HG03159 (cell line): ENCODE results near the gene PAK1.
A peak's percentile ranks its signal among the peaks of the same experiment; 100 is the strongest.
"Not testable (repeated sequence)": the region's sequence is repeated elsewhere in the genome, so short reads cannot be mapped to it uniquely, and the experiment has no call there.

Experiments
- ATAC-seq: cut with Tn5 transposase; IDR thresholded peaks from one replicate; pipeline ENCODE4 v1.9.1; 2021; ENCODE audit warnings: mild to moderate bottlenecking, moderate library complexity; ENCODE audit not compliant: unreplicated experiment

PAK1 gene

DNA sequence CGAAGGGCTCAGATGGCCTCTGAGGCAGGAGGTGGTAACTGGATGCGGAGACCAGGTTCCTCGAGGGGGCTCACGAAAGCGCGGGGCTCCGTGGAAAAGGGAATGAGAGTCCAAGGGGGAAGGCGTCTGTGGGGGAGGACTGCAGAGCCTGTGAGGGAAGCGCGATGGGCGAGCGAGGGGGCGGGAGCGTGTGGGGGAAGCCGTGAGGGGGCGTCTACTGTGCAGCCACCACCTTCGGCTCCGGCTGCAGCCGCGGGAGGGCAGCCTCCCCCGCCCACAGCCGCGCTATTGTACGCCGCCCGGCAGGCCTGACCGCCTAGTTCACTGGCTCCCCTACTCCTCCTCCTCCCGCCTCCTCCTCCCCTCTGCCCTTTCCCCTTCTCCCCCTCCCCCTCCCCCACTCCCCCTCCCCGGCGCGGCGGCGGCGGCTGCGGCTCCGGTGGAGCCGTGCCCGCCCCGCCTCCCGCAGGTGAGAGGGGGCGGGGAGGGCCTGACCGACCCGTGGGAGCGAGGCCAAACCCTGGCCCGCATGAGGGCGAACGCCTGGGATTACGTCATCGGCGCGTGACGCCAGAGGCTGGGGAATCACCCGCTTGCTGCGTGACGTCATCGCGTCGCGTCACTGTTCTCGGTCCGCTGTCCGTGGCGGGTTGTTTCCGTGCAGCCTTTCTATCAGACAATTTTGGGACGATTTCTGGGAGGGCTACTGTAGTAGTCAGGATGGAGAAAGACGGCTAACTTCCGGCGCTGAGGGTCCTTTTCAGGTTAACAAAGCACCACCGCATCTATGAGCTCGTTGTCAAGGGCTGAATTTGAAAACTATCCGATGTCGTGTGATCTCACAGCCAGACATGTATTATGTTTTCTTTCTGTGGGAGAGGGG is at the start of gene PAK1:
Gene PAK1 (minus strand): TSS at position 294 of the 883 bp plus-strand sequence. CDS start 81,574 bp downstream, outside the sequence.
- peak; percentile 68 for ATAC-seq

DNA sequence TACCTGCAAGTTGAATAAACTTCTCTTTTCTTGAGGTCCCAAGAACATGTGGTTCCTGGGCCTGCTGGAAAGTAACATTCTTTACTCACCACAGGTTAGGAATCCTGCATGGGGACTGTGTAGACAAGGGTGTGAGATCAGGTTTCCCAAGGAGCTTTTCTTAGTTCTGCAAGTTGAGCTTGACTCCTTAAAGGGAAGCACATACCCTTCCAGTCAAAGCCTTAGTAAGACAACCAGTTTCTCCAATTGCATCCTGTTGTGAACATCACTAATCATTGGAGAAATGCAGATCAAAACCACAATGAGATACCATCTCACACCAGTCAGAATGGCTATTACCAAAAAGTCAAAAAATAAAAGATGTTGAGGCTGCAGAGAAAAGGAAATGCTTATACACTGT is 48.3 kb upstream of the PAK1 start:
- no peak for ATAC-seq

DNA sequence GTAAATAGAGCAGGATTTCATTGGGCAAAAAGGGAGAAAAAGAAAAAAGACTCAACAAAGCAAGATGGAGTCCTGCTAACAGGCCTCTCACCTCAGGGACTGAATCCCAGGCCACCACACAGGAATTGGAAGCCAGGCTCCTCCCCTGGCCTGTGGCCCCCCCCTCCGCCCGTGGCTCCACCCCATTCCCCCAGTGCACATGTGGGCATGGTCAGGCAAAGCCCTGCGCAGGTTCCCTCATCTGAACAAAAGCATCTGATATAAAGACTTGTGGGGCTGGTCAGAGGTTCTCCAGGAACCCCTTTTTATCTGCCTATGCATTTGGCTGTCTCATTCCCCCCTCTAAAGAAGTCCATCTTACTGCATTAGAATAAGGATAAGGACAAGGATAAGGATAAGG is 46.0 kb upstream of the PAK1 start:
- ATAC-seq = no peak

DNA sequence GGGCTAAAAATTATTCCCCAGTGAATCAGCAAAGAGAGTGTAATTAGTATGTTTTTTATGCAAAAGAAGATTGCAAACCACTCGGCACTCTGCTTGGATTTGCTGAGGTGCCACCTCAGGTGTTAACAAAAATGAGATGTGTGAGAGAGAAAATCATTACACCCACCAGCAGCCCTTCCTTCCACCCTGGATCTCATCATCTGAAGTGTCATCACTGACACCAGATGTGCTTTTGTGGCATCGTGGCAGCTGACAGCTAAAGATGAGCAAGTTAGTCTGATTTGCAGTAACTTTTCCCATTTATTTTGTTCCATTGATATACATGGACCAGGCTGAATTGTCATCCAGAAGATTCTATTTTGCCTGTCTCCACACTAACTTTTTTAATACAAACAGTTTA is 44.6 kb upstream of the PAK1 start:
- no peak for ATAC-seq

DNA sequence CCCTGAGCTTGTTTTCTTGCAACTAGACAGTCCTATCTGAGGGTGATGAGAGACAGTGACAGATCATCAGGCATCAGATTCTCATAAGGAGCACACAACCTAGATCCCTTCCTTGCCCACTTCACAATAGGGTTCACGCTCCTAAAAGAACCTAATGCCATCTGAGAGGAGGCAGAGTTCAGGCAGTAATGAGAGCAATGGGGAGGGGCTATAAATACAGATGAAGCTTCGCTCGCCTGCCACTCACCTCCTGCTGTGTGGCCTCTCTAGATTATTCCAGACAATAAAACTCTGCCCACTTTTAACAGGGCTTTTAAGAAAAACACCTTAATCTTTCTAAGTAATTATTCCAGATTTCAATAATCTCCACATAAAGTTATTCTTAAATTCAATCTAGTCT is 43.9 kb upstream of the PAK1 start:
- ATAC-seq = no peak

DNA sequence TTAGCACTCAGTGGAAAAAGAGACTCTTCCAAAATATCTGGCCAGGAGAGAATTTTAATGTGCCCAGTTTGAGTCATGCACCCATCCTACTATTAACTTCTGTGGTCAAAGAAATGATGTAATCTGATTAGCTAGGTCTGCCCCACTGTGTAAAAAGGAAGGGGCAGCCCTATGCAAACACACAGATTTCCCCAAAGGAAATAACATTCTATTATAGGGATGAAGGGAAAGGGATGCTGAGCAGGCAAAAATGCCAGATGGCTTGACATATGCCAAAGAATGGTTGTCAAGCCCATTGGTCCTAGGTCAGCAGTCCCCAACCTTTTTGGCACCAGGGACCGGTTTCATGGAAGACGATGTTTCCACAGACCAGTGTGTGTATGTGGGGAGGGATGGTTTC is 43.3 kb upstream of the PAK1 start:
- no peak for ATAC-seq

DNA sequence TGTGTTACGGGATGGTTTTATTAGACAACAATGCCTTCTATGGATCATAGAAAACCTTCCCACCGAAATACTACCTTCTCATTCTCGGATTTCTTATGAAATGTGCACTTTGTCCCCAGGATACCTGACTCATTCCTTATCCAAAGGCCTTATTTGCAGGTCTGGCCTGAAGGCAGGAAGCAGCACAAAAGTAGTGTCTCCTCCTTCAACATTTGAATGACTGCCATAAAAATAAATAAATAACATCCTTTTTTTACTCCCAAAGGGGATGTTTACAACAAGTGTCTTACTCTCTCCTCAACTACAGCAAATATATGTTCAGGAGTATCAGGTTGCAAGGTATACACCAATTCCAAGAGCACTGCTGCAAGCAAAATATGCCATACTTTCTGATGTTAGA is 41.6 kb upstream of the PAK1 start:
- ATAC-seq = no peak

DNA sequence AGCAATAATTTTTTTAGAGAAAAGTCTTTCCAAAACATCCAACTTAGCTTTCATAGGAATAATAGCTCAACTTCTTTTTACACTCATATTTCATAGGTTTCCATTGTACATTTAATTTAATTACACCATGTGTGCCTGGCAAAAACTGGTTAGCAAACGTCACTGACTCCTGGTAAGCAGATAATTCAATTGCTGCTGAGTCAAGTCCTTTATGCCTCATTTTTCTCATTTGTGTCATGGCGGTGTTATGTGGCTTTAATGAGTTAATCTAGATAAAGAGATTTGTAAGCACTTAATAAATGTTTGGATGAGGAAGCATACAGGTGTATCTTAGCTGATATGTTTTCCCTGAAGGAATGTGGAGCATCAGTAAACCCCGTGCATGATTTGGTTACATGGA is 41.2 kb upstream of the PAK1 start:
- no peak for ATAC-seq

DNA sequence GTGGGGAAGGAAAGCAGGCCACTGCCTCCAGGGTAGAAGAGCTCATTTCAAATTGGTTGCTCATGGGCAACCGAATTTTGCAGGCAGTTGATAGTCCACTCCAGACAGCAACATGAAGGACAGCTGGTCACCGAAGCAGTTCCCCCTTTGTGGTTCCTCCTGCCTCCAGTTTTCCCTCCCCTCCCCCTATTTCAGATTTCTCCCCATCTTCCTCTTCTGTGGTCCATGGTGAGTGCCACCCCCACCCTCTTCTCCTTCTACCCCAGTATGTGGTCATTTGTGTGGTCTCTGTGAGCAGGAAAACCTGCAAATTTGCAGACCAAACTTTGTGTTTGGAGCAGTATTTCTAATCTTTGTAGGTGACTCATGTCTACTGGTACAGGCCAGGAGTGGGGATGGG is 38.2 kb upstream of the PAK1 start:
- ATAC-seq = no peak

DNA sequence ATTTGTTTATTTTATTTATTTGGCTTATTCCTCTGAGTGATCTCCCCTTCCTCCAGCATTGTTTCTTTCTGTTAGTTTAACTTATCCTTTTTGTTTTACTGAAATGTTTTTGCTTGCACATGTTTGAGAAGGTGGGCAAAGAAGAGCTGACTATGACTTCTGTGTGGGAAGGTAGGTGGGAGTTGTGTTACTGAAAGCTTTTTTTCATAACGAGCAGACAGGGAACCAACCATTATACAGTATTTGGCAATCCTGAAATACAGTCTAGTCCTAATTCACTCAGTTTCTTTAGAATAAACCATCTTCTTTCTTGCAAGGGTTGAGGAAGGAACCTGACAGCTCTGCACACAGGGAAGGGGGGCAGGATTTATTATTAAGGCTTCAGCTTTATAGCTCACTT is 37.0 kb upstream of the PAK1 start:
- no peak for ATAC-seq

DNA sequence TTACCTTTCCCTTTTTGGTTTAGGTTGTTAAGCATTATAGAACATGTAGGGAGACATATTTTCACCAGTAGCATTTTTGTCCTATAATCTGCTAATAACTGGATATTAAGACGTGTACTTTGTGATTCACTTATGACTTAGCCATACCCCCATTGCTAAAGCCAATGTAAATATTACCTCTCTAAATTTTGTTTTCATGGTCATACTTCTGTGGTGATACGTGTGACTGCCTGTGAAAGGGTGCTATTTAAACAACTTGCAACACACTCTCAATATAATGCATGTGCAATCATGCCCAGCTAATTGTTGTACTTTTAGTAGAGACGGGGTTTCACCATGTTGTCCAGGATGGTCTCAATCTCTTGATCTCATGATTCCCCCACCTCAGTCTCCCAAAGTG is 36.2 kb upstream of the PAK1 start:
- no peak for ATAC-seq

DNA sequence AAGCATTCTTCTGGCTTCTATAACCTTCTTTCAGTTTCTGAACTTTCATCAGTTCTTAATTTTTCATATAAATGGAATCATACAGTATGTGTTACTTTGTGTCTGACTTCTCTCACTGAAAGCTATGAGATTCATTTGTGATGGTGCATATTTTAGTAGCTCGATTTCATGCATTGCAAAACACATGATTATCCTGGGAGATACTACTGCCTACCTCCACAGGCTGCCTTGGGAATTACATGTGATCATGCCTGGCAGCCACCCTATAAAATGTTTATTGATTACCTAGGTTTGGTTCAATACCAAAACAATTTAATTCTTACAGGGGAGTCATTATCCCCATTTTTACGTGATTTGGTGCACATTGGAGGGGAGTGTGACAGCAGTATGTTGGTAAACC is 34.1 kb upstream of the PAK1 start:
- ATAC-seq = no peak

DNA sequence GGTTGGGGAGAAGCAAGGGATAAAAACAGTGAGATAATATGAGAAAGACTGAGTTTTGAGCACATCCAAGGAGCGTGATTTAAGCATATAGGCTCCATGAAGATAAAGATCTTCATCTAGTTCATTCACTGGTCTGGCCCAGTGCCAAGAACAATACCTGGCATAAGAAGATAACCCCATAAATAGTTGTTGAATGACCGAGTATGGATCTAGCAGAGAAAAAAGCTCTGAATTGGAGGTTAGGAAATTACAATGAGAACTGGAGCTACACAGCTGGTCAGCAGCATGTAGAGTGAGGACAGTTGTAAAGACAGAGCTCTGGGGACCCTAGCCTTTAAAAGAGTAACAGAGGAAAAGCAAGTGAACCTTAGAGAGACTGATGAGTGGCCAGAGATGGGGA is 33.0 kb upstream of the PAK1 start:
- no peak for ATAC-seq

DNA sequence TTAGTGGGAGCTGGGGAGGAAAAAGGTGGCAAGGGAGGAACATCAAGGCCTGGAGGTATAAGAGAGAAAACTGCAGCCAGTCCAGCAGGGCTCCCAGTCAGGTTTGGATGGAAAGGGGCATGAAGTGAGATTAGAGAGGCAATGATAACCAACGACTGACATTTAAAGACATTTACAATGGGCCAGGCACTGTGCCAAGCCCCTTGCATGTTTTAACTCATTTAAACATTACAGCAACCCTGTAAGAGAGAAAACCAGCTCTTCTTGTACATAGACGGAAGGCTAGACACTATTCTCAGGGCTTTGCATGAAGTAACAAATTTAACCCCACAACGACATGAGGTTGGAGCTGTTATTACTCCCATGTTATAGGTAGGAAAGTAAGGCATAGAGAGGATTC is 32.1 kb upstream of the PAK1 start:
- no peak for ATAC-seq

DNA sequence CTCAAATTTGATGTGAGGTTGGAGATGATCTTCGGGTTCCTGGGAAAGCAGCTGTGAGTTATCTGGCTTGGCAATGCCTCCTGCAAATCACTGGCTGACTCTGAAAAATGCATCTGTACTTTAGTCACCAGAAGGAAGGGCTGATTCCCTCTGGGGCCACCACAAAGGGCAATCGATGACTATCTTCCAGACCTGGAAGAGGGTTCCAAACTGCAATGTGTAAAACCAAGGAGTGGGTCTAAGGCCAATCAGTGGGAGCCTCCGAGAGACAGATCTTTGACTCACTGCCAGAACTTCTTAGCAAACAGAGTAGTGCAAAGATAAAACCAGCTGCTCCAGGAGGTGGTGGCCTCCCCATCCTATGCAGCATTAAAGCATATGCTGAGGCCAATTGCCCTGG is 29.1 kb upstream of the PAK1 start:
- no peak for ATAC-seq

DNA sequence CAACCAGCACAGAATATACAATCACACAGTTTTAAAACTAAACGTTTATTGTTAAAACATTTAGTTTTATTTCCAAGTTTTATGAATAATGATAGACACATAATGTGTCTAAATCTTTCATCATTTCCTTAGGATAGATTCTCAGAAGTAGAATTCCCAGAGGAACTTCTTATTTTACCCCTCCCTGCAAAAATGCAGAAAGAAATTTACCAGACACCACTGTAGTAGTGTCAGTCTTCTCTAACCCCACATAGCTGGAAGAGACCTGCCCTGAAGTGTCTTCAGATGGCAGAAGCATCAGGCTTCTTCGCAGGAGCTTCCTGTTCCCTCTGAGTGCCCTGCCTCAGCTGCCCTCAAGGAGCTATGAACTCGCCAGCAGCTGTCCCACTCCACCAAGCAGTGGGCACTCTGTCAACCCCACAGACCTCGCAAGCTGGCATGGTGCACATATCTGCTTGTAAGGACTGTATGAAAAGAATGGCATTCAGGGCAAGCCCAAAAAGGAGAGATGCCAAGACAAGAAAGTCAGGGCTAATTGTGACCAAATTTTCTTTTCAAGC is 28.5 kb upstream of the PAK1 start:
- ATAC-seq = no peak

DNA sequence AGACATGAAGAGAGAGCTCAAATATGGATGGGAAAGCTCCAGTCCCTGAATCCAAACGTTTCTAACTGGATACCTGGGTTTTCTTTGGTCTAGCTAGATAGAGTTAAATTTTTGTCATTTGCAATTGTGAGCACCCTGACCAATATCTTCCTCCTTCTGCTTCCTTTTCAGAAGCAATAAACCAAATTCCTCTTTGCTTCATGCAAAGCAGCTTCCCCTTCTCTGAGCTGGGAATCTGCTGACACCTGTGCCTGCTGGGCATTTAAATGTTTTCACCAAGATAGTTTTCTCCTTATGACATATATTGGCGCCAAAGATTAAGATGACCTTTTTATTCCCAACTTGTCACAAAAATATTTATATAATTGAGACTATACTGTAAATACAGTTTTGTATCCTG is 27.9 kb upstream of the PAK1 start:
- ATAC-seq = no peak

DNA sequence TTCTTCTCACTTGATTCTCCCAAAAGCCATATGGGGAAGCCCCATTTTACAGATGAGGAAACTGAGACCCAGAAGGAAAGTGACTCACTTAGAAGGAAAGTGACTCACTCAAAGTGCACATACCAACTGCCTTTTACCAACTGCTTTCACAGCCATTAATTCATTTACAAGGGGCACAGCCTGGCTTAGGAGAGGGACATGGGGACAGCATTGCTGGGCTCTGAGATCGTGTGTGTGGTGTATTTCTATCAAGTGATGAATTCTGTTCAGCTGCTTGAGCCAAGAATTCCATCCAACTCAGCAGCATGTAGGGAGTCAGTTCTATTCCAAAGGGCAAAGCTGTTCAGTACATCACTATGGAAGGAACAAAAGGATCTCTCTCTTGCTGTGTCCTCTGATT is 23.5 kb upstream of the PAK1 start:
- no peak for ATAC-seq

DNA sequence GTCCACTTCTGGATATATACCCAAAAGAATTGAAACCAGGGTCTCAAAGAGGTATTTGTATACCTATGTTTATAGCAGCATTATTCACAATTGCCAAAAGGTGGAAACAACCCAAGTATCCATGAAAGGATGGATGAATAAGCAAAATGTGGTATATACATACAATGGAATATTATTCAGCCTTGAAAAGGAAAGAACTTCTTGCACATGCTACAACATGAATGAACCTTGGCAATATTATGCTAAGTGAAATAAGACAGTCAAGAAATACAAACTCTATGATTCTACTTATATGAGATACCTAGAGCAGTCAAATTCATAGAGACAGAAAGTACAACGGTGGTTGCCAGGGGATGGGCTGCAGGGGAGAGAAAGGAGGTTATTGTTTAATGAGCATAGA is 21.6 kb upstream of the PAK1 start:
- ATAC-seq = no peak

DNA sequence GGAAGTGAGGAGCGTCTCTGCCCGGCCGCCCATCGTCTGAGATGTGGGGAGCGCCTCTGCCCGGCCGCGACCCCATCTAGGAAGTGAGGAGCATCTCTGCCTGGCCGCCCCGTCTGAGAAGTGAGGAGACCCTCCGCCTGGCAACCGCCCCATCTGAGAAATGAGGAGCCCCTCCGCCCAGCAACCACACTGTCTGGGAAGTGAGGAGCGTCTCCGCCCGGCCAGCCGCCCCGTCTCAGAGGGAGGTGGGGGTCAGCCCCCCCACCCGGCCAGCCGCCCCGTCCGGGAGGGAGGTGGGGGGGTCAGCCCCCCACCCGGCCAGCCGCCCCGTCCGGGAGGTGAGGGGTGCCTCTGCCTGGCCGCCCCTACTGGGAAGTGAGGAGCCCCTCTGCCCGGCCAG is 16.1 kb upstream of the PAK1 start:
- ATAC-seq = not testable (repeated sequence)

DNA sequence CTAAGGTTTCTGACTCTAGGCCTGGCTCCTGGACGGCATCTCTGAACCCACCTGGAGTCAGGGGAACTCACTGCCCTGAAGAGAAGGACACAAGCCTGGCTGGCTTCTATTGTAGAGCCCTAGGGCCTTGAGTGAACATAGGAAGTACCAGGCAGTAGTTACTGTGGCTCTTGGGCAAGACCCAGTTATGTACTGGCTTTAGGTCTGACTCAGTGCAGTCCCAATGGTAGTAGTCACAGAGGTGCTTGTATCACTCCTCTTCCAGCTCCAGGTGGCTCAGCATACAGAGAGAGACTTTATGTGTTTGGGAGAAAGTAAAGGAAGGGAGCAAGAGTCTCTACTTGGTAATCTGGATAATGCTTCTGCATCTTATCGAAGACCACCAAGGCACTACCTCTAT is 13.9 kb upstream of the PAK1 start:
- no peak for ATAC-seq

DNA sequence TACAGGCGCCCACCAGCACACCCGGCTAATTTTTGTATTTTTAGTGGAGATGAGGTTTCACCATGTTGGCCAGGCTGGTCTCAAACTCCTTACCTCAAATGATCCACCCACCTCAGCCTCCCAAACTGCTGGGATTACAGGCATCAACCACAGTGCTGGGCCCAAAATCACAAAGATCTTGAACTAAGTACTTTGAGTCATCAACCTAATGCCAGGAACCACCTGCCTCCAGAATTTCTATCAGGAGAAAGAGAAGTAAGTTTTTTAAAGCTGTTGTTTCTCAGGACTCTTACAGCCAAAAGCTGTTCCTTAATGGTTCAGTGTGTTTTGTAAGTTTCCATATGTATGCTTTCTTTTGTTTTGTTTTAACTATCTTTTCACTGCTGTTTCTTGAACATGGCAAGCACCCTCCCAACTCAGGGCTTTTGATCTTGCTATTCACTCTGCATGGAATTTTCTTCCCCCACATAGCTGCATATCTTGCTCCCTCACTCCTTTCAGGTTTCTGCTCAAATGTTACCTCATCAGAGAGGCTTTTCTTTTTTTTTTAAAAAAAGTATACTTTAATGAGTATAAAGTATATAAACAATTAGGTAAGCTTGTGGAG is 6.0 kb upstream of the PAK1 start:
- no peak for ATAC-seq
